Activated CD4-positive, CD25-positive, alpha-beta regulatory T cell treated with anti-CD3 and anti-CD28 coated beads, Interleukin-2, amount 50 U/mL, for 72 hours (primary cell): ENCODE data around the gene HBB.

Experiments used
- DNase-seq: peaks from one replicate; pipeline ENCODE4 v3.0.0; 2021

Gene HBB

DNA sequence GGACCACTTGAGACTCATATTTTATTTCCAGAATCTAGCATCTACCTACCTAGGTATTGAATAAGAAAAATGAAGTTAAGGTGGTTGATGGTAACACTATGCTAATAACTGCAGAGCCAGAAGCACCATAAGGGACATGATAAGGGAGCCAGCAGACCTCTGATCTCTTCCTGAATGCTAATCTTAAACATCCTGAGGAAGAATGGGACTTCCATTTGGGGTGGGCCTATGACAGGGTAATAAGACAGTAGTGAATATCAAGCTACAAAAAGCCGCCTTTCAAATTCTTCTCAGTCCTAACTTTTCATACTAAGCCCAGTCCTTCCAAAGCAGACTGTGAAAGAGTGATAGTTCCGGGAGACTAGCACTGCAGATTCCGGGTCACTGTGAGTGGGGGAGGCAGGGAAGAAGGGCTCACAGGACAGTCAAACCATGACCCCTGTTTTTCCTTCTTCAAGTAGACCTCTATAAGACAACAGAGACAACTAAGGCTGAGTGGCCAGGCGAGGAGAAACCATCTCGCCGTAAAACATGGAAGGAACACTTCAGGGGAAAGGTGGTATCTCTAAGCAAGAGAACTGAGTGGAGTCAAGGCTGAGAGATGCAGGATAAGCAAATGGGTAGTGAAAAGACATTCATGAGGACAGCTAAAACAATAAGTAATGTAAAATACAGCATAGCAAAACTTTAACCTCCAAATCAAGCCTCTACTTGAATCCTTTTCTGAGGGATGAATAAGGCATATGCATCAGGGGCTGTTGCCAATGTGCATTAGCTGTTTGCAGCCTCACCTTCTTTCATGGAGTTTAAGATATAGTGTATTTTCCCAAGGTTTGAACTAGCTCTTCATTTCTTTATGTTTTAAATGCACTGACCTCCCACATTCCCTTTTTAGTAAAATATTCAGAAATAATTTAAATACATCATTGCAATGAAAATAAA, 2.1 kb downstream of the HBB start:
- no peak for DNase-seq

DNA sequence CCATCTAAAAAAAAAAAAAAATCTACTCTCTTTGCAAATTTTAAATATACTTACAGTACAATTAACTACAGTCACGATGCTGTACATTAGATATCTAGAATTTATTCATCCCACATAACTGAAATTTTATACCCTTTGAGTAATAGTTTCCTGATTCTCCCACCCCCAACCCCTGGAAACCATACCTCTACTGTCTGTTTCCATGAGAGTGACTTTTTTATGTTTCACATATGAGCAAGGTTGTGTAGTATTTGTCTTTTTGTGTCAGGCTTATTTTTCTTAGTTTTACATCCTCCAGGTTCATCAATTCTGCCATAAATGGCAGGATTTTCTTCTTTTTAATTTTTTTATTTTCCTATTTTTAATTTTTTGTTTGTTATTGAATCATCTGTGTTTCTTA, 3.2 kb downstream of the HBB start:
- no peak for DNase-seq

DNA sequence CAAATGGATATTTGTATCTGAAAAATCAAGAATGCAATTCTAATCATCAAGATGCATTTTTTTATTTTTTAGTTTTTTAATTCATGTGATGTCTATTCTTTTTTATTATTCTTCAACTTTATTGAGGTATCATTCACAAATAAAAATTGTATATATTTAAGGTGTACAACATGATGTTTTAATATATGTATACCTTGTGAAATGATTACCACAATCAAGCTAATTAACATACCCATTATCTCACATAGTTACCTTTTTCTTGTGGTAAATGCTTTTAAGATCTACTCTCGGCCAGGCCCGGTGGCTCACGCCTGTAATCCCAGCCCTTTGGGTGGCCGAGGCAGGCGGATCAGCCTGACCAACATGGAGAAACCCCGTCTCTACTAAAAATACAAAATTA, 3.7 kb downstream of the HBB start:
- no peak for DNase-seq

DNA sequence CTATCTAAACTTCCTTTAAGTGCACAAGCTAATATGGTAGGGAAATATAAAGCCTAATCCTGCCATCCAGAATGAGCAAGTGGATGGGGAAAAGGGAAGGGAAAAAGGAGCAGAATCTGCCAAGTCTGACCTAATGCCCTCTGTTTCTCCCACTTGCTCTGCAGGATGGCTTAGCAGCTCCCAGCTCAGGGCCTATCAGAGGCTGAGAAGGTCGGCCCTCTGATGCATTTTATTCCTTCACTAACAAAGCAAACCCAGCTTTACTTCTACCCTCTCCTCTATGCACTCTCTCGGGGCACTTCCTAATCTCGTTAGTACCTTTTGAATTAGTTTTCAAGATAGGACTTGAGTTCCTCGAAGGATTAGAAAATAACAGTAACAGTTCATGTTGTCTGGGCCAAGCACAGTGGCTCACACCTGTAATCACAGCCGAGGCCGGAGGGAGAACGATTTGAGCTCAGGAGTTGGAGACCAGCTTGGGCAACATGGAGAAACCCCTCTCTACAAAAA, 16.4 kb downstream of the HBB start:
- DNase-seq, result no peak

DNA sequence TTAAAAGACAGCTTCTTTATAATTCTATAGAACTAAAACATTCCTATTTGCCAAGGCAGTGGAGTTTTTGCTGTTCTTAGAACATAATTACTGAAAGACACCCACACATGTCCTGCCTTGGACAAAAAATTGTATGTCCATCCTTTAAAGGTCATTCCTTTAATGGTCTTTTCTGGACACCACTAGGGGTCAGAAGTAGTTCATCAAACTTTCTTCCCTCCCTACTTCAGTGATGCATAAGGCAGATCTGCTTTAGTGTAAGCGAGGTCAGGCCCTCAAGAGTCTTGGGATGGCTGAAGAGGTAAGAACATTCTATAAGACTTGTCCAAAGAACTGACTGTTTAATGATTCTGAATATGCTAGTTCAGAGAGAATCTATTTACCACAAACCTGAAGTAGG, 22.1 kb downstream of the HBB start:
- no peak for DNase-seq

DNA sequence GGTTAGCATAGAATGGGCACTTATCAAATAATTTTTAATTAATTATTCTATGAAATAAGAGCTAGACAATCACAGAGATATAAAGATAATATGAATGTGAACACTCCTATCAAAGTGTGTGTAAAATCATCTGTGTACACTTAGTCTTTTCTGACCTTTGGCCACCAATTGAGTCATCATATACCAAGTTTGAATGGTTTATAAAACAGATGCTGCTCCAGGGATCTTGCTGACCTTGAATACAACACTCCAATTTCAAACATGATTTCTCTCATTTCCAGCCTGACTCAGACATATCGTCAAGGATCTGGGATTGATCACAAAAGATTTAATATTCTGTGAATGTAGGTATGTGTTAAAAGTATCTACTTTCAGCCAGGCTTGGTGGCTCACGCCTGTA, 23.5 kb downstream of the HBB start:
- no peak for DNase-seq

DNA sequence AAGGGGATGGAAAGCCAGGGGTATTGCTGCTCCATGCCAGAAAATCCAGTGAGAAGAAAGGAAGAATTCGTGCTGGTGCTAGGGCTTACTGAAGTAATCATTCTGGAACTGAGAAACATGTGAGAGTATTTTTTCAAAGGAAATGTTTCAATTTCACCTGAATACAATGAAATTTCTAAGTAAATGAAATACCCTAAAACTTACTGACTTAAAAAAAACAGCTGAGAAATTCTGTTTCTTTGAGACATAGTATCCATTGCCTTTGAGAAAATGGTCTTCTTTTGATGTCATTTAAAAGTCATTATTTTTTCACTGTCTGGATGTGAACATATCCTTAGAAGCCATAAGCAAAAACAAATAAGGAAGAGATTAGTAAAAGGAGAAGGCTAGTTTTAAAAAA, 26.3 kb downstream of the HBB start, which contains the start of gene OR51V1:
Gene OR51V1 (minus strand): TSS at position 101 of the 400 bp plus-strand sequence. CDS start 0 bp downstream, at position 101.
- no peak for DNase-seq

DNA sequence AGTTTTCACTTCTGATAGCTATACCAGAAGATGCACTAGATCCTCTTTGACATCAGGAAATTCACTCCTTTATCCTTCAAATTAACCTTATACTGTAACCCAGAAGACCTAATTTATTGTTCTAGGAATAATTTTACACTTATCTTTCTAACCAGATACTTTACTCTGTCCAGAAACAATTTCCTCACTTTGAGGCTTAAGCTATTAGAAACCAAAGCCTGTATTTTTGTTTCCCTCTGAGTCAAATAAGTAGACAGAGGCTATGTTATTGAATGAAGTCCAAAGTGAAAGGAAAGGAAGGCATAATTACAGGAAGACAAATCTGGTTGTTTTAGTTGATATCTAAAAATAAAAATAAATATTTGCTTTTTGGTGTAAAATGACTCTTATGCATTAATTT, 28.6 kb downstream of the HBB start:
- no peak for DNase-seq

DNA sequence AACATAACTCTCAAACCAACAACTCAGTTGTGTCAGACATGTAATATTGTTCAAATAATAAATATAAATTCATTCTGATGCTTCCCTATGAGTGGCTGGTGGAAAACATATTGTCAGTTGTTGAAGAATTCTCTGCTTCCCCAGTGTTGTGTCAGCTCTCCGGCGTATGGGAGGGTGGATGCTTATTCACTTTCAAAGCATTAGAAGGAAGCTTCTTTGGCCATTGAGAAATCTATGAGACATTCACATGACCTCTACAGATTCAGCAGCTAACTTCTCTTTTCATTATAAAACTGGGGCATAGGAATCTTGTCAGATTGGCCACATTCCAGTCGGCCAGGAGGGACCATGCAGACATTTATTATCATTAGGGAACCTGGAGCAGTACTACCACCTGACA, 29.3 kb downstream of the HBB start:
- DNase-seq, result no peak

DNA sequence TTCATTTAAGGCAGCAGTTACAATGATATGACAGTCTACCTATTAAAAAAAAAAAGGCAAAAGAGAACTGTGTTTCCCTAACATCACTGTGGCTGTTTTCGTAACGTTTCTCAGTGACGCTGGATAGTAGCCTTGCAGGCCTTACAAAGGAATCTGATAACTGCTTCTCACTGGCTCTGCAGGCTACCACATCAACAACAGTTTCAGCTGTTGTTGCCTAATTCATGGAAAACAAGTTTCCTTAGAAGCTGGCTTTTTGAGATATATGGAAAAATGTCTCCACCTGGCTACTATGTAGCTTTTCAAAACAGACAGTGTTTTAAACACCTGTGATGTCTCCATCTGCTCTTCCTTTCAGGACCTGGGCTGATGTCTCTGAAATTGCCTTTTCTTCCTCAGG, 30.1 kb downstream of the HBB start:
- no peak for DNase-seq

DNA sequence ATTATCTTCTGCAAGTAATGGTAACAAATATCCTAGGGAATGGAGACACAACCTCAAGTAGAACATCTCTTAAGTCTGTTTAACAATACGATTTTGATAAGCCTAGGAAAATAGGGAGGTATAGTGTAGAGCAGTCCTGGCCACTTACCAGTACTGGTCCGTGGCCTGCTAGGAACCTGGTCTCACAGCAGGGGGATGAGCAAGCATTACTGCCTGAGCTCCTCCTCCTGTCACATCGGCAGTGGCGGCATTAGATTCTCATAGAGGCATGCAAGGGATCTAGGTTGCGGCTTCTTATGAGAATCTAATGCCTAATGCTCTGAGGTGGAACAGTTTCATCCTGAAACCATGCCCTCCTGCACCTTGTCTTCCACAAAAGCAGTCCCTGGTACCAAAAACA, 30.8 kb downstream of the HBB start:
- no peak for DNase-seq

DNA sequence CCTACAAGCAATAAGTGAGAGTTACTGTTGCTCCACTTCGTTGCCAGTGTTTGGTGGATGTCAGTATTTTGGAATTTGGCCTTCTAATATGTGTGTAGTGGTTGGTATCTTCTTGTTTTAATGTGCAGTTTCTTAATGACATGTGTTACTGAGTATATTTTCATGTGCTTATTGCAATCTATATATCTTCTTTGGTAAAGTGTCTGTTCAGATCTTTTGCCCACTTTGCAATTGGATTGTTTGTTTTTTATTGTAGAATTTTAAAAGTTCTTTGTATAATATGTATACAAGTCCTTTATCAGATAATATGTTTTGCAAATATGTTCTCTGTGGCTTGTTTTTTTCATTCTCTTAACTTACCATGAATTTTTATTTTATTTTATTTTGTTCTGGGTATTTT, 34.1 kb downstream of the HBB start:
- DNase-seq, result no peak

DNA sequence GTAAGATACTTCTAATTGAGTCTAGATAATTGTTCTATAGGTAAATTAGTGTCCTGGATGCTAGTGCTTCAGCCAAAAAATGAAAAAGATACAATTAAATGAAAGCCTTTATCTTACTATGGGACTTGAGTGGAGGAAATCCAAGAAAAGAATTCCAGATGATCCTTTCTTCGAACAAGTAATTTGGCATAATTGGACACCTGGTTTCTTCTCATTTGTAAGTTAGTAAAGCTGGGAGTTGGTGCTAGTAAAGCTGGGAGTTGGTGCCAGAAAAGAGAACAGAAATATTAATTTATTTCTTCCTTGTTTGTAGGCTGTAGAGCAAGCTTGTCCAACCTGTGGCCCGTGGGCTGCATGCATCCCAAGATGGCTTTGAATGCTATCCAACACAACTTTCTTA, 38.7 kb downstream of the HBB start:
- no peak for DNase-seq

DNA sequence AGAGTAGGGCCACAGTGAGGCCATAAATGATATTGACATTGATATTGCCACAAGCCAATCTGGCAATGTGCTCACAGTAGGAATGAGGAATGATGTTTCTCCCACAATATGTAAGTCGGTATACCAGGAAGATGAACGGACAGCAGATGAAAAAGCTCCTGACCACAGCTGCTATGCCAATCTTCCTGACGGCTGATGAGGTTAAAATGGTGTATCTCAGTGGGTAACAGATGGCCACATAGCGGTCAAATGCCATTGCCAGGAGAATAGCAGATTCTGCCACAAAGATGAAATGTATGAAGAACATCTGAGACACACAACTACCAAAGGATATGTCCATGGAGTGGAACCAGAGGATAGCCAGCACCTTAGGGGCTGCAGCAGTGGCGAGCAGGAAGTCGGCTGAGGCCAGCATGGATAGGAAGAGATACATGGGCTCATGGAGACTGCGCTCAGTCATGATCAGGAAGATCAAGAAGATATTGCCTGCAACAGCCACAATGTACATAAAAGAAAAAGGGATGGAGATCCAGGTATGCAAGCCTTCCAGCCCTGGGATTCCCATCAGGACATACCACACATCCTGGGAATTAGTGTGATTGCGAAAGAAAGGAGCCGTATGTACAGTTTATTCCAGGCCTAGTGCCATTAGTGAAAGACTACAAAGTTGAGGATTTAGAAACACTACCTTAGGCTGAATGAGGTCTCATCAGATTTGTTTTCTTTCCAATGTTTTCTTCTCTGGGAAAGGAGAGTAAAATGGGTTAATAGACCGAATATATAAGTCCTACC, 48.6 kb downstream of the HBB start:
- DNase-seq, result no peak
